Lower leg skin (tissue), 3 donors: ENCODE data around the gene FTH1.

Experiments used
- CTCF ChIP-seq, 3 donors: fragments of 450-650 bp; IDR thresholded peaks; one replicate each; pipeline ENCODE4 v1.5.1; 2016; ENCODE audit warnings: antibody characterized with exemption in 3 of 3, mild to moderate bottlenecking in 3 of 3, moderate library complexity in 2 of 3
- POLR2A ChIP-seq, 2 donors: fragments of 450-650 bp; IDR thresholded peaks; one replicate each; pipeline ENCODE4 v1.6.1; 2016 to 2017; ENCODE audit warnings: antibody characterized with exemption in 2 of 2, mild to moderate bottlenecking in 1 of 2, moderate library complexity in 1 of 2

- no peak for TF ChIP-seq CTCF (IDR thresholded peaks at IDR 0.05)
- TF ChIP-seq POLR2A (IDR thresholded peaks at IDR 0.05) = no peak
Observed at GRCh38 chr11:61969391-61969758, 1.9 kb upstream of the FTH1 start.
